ENCODE data around the gene ARID5B.

ARID5B gene

GRCh38 chr10:61900829-61901792 lies at the start of gene ARID5B:
TSS of gene ARID5B (plus strand) at chr10:61901699. CDS start at chr10:61901710, 11 bp downstream.
- H3K4me1 ChIP-seq (ENCODE audit: insufficient read depth, low read length) = peaks cover 48% of the 10 kb centered on the region
- no peak for TF ChIP-seq CTCF (IDR thresholded peaks at IDR 0.05; ENCODE audit: borderline replicate concordance, extremely low read depth, low read length, poor library complexity, severe bottlenecking)
- TF ChIP-seq EZH2 (IDR thresholded peaks at IDR 0.05; ENCODE audit: borderline replicate concordance, low read depth, low read length, severe bottlenecking) = no peak
- H3K4me3 ChIP-seq (ENCODE audit: low read depth in 1 of 2, low read length in 2 of 2) = peak within 1 kb of the TSS; percentile 62 to 78; a peak in 3 of 4 replicates
- no peaks in the 10 kb centered on the region for H3K9me3 ChIP-seq (ENCODE audit: insufficient read depth, low read length, severe bottlenecking)
- H4K20me1 ChIP-seq (ENCODE audit: insufficient read depth, low read length) = no peaks in the 10 kb centered on the region
- 0 out of 3 replicates have a peak, but pooled peaks have one; percentile 23 for ATAC-seq (ENCODE audit: insufficient read depth, low read depth)
- peaks cover 33% of the 10 kb centered on the region for H3K27me3 ChIP-seq (ENCODE audit: insufficient read depth, low read length, poor library complexity)
- peak within 1 kb of the TSS; percentile 97 for H2AFZ ChIP-seq (ENCODE audit: low read depth, low read length)
- DNase-seq = peak; percentile 55
- peak within 1 kb of the TSS; percentile 95 for H3K4me2 ChIP-seq (ENCODE audit: insufficient read depth, low read length)
- H3K27ac ChIP-seq (ENCODE audit: low read length) = peak within 1 kb of the TSS; percentile 92
- peak within 1 kb of the TSS; percentile 62 for H3K9ac ChIP-seq (ENCODE audit: low read depth, low read length)
- H3K79me2 ChIP-seq (ENCODE audit: insufficient read depth, low read length) = no peaks in the 10 kb centered on the region
- H3K36me3 ChIP-seq (ENCODE audit: insufficient read depth, low read length) = no peaks in the 10 kb centered on the region

- ATAC-seq (ENCODE audit: insufficient read depth, low read depth) (no peak), DNase-seq (no peak)
- Histone ChIP-seq H3K9ac (ENCODE audit: low read depth, low read length) (no peak overlapping the region), H3K27ac (ENCODE audit: low read length) (no peak overlapping the region), H3K4me1 (ENCODE audit: insufficient read depth, low read length) (no peaks in the 10 kb centered on the region), H3K27me3 (ENCODE audit: insufficient read depth, low read length, poor library complexity) (no peaks in the 10 kb centered on the region), H3K79me2 (ENCODE audit: insufficient read depth, low read length) (no peaks in the 10 kb centered on the region), H3K36me3 (ENCODE audit: insufficient read depth, low read length) (no peaks in the 10 kb centered on the region), H3K9me3 (ENCODE audit: insufficient read depth, low read length, severe bottlenecking) (no peaks in the 10 kb centered on the region), H3K4me2 (ENCODE audit: insufficient read depth, low read length) (no peak overlapping the region), H3K4me3 (ENCODE audit: low read depth in 1 of 2, low read length in 2 of 2) (no peak overlapping the region), H4K20me1 (ENCODE audit: insufficient read depth, low read length) (no peaks in the 10 kb centered on the region), H2AFZ (ENCODE audit: low read depth, low read length) (no peak overlapping the region)
- TF ChIP-seq EZH2 (IDR thresholded peaks at IDR 0.05; ENCODE audit: borderline replicate concordance, low read depth, low read length, severe bottlenecking) (no peak), CTCF (IDR thresholded peaks at IDR 0.05; ENCODE audit: borderline replicate concordance, extremely low read depth, low read length, poor library complexity, severe bottlenecking) (no peak)
Measured at GRCh38 chr10:61852261-61852660, 49.2 kb upstream of the ARID5B start.

- Histone ChIP-seq H3K9me3 (ENCODE audit: insufficient read depth, low read length, severe bottlenecking) (no peaks in the 10 kb centered on the region), H4K20me1 (ENCODE audit: insufficient read depth, low read length) (no peaks in the 10 kb centered on the region), H3K4me3 (ENCODE audit: low read depth in 1 of 2, low read length in 2 of 2) (no peak overlapping the region), H3K4me2 (ENCODE audit: insufficient read depth, low read length) (no peak overlapping the region), H3K79me2 (ENCODE audit: insufficient read depth, low read length) (no peaks in the 10 kb centered on the region), H3K36me3 (ENCODE audit: insufficient read depth, low read length) (no peaks in the 10 kb centered on the region), H3K27me3 (ENCODE audit: insufficient read depth, low read length, poor library complexity) (no peaks in the 10 kb centered on the region), H3K4me1 (ENCODE audit: insufficient read depth, low read length) (no peaks in the 10 kb centered on the region), H2AFZ (ENCODE audit: low read depth, low read length) (no peak overlapping the region), H3K27ac (ENCODE audit: low read length) (no peak overlapping the region), H3K9ac (ENCODE audit: low read depth, low read length) (no peak overlapping the region)
- TF ChIP-seq EZH2 (IDR thresholded peaks at IDR 0.05; ENCODE audit: borderline replicate concordance, low read depth, low read length, severe bottlenecking) (no peak), CTCF (IDR thresholded peaks at IDR 0.05; ENCODE audit: borderline replicate concordance, extremely low read depth, low read length, poor library complexity, severe bottlenecking) (no peak)
- DNase-seq (no peak), ATAC-seq (ENCODE audit: insufficient read depth, low read depth) (no peak)
Measured at GRCh38 chr10:61855771-61856170, 45.7 kb upstream of the ARID5B start.
